ENCODE results near the gene MYL7. TPM values are rescaled to one million over a fixed set of nuclear protein-coding genes. Genes with fewer than 3 reads are reported as not detected.

The MYL7 gene
- total RNA-seq, 1 experiment from 2014 or later: not detected

GRCh38 chr7:44134943-44135628, 6.0 kb downstream of the MYL7 start:
- ChIA-PET RAD21 (ENCODE audit: low non-redundant PET in 1 of 2, low total read pairs in 2 of 2, uncharacterized antibody in 2 of 2, unreplicated experiment in 2 of 2) (no interaction called here), POLR2A (no interaction called here)

More at GRCh38 chr7:44134943-44135628, 6.0 kb downstream of the MYL7 start:
- no peaks in the 10 kb centered on the region for H4K20me1 ChIP-seq (ENCODE audit: insufficient read depth)
- peaks cover 0 to 5% of the 10 kb centered on the region in 2 experiments; a peak in 1 of 4 replicates for H3K4me1 ChIP-seq (ENCODE audit: control insufficient read depth in 1 of 2, insufficient read depth in 2 of 2, low read length in 2 of 2)
- no peak overlapping the region for H3K4me3 ChIP-seq (replicated peaks in 1 of 2; ENCODE audit: low read depth in 1 of 2, low read length in 2 of 2)
- no peaks in the 10 kb centered on the region for H3K79me2 ChIP-seq (ENCODE audit: insufficient read depth, low read length)
- no peaks in the 10 kb centered on the region for H3K27me3 ChIP-seq (ENCODE audit: insufficient read depth, low read length)
- no peaks in the 10 kb centered on the region for H3K9me2 ChIP-seq (ENCODE audit: insufficient read depth)
- H3K9ac ChIP-seq (ENCODE audit: low read length): no peak overlapping the region
- no peak overlapping the region for H3K27ac ChIP-seq (ENCODE audit: low read depth, low read length)
- TF ChIP-seq CTCF (IDR thresholded peaks at IDR 0.05 in 2 of 3, conservative IDR thresholded peaks at IDR 0.05 in 1 of 3; ENCODE audit: borderline replicate concordance in 1 of 3, insufficient read depth in 1 of 3, low read depth in 2 of 3, low read length in 2 of 3) (no peak), MAX (IDR thresholded peaks at IDR 0.05) (no peak), ZBTB33 (IDR thresholded peaks at IDR 0.05; ENCODE audit: extremely low read depth, insufficient replicate concordance, low read length) (no peak), ATF3 (IDR thresholded peaks at IDR 0.05) (no peak), JUND (IDR thresholded peaks at IDR 0.05) (no peak), TCF7L2 (IDR thresholded peaks at IDR 0.05; ENCODE audit: borderline replicate concordance, extremely low read depth, insufficient read depth, insufficient read length) (no peak), EZH2 (IDR thresholded peaks at IDR 0.05) (no peak), SP1 (IDR thresholded peaks at IDR 0.05; ENCODE audit: low read depth) (no peak), RAD21 (IDR thresholded peaks at IDR 0.05; ENCODE audit: low read depth) (no peak), ELF1 (IDR thresholded peaks at IDR 0.05; ENCODE audit: borderline replicate concordance, low read depth) (no peak), ZFX (IDR thresholded peaks at IDR 0.05) (no peak), CBX3 (IDR thresholded peaks at IDR 0.05; ENCODE audit: low read depth) (no peak), POLR2A (IDR thresholded peaks at IDR 0.05; ENCODE audit: borderline replicate concordance, extremely low read depth, insufficient read depth, insufficient read length) (no peak), YY1 (IDR thresholded peaks at IDR 0.05; ENCODE audit: extremely low read depth, insufficient replicate concordance, low read depth, low read length) (no peak), ZNF274 (IDR thresholded peaks at IDR 0.05; ENCODE audit: low read depth, low read length) (no peak)
- CTCF ChIA-PET: no interaction called here
- ATAC-seq (no peak), DNase-seq (ENCODE audit: low read depth, low spot score) (no peak)
- intact Hi-C loops (cut with micrococcal nuclease): no loop called here
- H3K4me2 ChIP-seq (ENCODE audit: low read length): no peak overlapping the region
- BruUV-seq (replicated peaks): no TSS peak
- H3K9me3 ChIP-seq (ENCODE audit: control insufficient read depth in 1 of 2, insufficient read depth in 1 of 2, low read depth in 1 of 2, low read length in 2 of 2): no peaks in the 10 kb centered on the region
- no peak overlapping the region for H2AFZ ChIP-seq (ENCODE audit: low read depth, low read length, poor library complexity, severe bottlenecking)
- no peaks in the 10 kb centered on the region for H3K36me3 ChIP-seq (ENCODE audit: control insufficient read depth in 1 of 2, insufficient read depth in 2 of 2, low read length in 2 of 2)

All from HCT116 (cell line).